ENCODE results near the gene SLC32A1.

- TF ChIP-seq, protein P1, sequence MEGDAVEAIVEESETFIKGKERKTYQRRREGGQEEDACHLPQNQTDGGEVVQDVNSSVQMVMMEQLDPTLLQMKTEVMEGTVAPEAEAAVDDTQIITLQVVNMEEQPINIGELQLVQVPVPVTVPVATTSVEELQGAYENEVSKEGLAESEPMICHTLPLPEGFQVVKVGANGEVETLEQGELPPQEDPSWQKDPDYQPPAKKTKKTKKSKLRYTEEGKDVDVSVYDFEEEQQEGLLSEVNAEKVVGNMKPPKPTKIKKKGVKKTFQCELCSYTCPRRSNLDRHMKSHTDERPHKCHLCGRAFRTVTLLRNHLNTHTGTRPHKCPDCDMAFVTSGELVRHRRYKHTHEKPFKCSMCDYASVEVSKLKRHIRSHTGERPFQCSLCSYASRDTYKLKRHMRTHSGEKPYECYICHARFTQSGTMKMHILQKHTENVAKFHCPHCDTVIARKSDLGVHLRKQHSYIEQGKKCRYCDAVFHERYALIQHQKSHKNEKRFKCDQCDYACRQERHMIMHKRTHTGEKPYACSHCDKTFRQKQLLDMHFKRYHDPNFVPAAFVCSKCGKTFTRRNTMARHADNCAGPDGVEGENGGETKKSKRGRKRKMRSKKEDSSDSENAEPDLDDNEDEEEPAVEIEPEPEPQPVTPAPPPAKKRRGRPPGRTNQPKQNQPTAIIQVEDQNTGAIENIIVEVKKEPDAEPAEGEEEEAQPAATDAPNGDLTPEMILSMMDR (IDR thresholded peaks at IDR 0.05) = no peak
- TF ChIP-seq POLR2A (IDR thresholded peaks at IDR 0.05) = no peak
Observed at GRCh38 chr20:38748097-38748860, 24.0 kb downstream of the SLC32A1 start, which contains the start of gene ACTR5.
